Osteocyte (in vitro differentiated cells): ENCODE data around the gene XYLT2. TPM values are rescaled to one million over a fixed set of nuclear protein-coding genes. Genes with fewer than 3 reads are reported as not detected.
"Not testable (repeated sequence)": the region's sequence is repeated elsewhere in the genome, so short reads cannot be mapped to it uniquely, and the experiment has no call there.

ENCODE experiments used
- DNase-seq: peaks from one replicate; pipeline ENCODE4 v3.0.0; 2021; ENCODE audit warnings: mixed read lengths; ENCODE audit not compliant: unreplicated experiment; ENCODE audit errors: extremely low spot score
- H3K27ac Mint-ChIP-seq: one replicate; pipeline ENCODE4 v1.8.0; 2021; ENCODE audit warnings: mild to moderate bottlenecking, mixed read lengths; ENCODE audit not compliant: unreplicated experiment
- H3K27me3 Mint-ChIP-seq: one replicate; pipeline ENCODE4 v1.8.0; 2021; ENCODE audit warnings: mixed read lengths; ENCODE audit not compliant: unreplicated experiment
- H3K36me3 Mint-ChIP-seq: one replicate; pipeline ENCODE4 v1.8.0; 2021; ENCODE audit warnings: mixed read lengths; ENCODE audit not compliant: unreplicated experiment
- H3K4me1 Mint-ChIP-seq: one replicate; pipeline ENCODE4 v1.8.0; 2021; ENCODE audit warnings: mixed read lengths; ENCODE audit not compliant: unreplicated experiment
- H3K4me3 Mint-ChIP-seq: one replicate; pipeline ENCODE4 v1.8.0; 2021; ENCODE audit warnings: mild to moderate bottlenecking, moderate library complexity, mixed read lengths; ENCODE audit not compliant: unreplicated experiment
- H3K9me3 Mint-ChIP-seq: one replicate; pipeline ENCODE4 v1.8.0; 2021; ENCODE audit warnings: mixed read lengths; ENCODE audit not compliant: unreplicated experiment
- CTCF ChIP-seq: fragments of 200-600 bp; sonication (generic); IDR thresholded peaks from 2 replicates; pipeline ENCODE4 v1.5.0; 2021; ENCODE audit warnings: antibody characterized with exemption, mild to moderate bottlenecking, moderate library complexity
- long read RNA-seq: library from polyadenylated mRNA; unstranded; transcript quantifications from one replicate; pipeline ENCODE4 v2.0.0, GENCODE V29; 2021
- total RNA-seq: library from RNA; stranded (reverse); gene quantifications from 2 replicates; pipeline ENCODE4 v1.2.1, GENCODE V29; 2021

XYLT2 gene
- total RNA-seq, result 31.6 and 32.0 TPM in 2 replicates
- long read RNA-seq, result 0 reads

- no peaks in the 10 kb centered on the region for H3K9me3 Mint-ChIP-seq
- peaks cover 4% of the 10 kb centered on the region for H3K27me3 Mint-ChIP-seq
- TF ChIP-seq CTCF, result no peak
- H3K36me3 Mint-ChIP-seq, result no peaks in the 10 kb centered on the region
- peak within 1 kb of the TSS; percentile 93 for H3K4me3 Mint-ChIP-seq
- peak within 1 kb of the TSS; percentile 82 for H3K27ac Mint-ChIP-seq
- H3K4me1 Mint-ChIP-seq, result peaks cover 24% of the 10 kb centered on the region
- peak; percentile 93 for DNase-seq
Measured at GRCh38 chr17:50345432-50346312, at the start of gene XYLT2. Gene XYLT2 (plus strand): TSS chr17:50346126. CDS start chr17:50346141, 15 bp downstream.

- no peak overlapping the region for H3K4me3 Mint-ChIP-seq
- H3K27me3 Mint-ChIP-seq, result no peaks in the 10 kb centered on the region
- peak overlapping the region; percentile 66 for H3K27ac Mint-ChIP-seq
- peak; percentile 99 for TF ChIP-seq CTCF
- peak; percentile 93 for DNase-seq
- H3K4me1 Mint-ChIP-seq, result peaks cover 39% of the 10 kb centered on the region
- H3K9me3 Mint-ChIP-seq, result no peaks in the 10 kb centered on the region
- H3K36me3 Mint-ChIP-seq, result no peaks in the 10 kb centered on the region
Measured at GRCh38 chr17:50297407-50297865, 48.5 kb upstream of the XYLT2 start.

DNA sequence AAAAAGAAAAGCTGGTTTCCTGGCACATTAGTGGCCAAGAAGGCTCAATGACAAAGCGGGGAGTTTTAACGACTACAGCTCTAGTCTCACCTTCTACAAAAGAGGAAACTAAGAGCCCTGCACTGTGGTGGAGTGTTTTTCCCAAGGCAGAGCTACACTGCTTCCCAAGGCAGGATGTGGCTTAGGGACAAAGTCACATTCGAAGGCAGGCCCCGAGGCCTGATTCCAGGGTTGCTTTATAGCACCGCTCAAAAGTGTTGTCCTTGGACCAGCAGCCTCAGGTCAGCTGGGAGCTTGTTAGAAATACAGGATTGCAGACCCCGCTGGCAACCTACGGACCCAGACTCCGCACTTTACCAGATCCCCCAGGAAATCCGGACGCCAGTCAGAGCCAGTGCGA, 47.9 kb upstream of the XYLT2 start:
- H3K27ac Mint-ChIP-seq, result peak overlapping the region; percentile 31
- H3K36me3 Mint-ChIP-seq, result no peaks in the 10 kb centered on the region
- no peak for TF ChIP-seq CTCF
- H3K9me3 Mint-ChIP-seq, result no peaks in the 10 kb centered on the region
- H3K27me3 Mint-ChIP-seq, result no peaks in the 10 kb centered on the region
- H3K4me3 Mint-ChIP-seq, result no peak overlapping the region
- DNase-seq, result no peak
- H3K4me1 Mint-ChIP-seq, result peaks cover 34% of the 10 kb centered on the region

- Mint-ChIP-seq H3K27me3 (no peaks in the 10 kb centered on the region), H3K36me3 (no peaks in the 10 kb centered on the region), H3K4me1 (peaks cover 27% of the 10 kb centered on the region), H3K4me3 (no peak overlapping the region), H3K9me3 (no peaks in the 10 kb centered on the region), H3K27ac (no peak overlapping the region)
- no peak for TF ChIP-seq CTCF
- no peak for DNase-seq
Measured at GRCh38 chr17:50299776-50300175, 46.1 kb upstream of the XYLT2 start.

- DNase-seq, H3K27me3 Mint-ChIP-seq, H3K27ac Mint-ChIP-seq, H3K4me3 Mint-ChIP-seq, H3K9me3 Mint-ChIP-seq, H3K36me3 Mint-ChIP-seq: not testable (repeated sequence)
- peaks cover 31% of the 10 kb centered on the region for H3K4me1 Mint-ChIP-seq
Measured at GRCh38 chr17:50300824-50301223, 45.1 kb upstream of the XYLT2 start.
